Breast epithelium (tissue), 4 donors: ENCODE results near the gene TSR1. TPM values are rescaled to one million over a fixed set of nuclear protein-coding genes. Genes with fewer than 3 reads are reported as not detected.

Source experiments
- DNase-seq, 2 donors: peaks; one replicate each; pipeline ENCODE4 v3.0.0-alpha.2; 2019; ENCODE audit warnings: low spot score in 2 of 2
- H3K27ac ChIP-seq, 2 donors: fragments of 200-600 bp; sonication (generic) in 1 of 2; one replicate each; pipeline ENCODE4 v1.5.1; 2016 to 2019; ENCODE audit warnings: mild to moderate bottlenecking in 1 of 2
- H3K27me3 ChIP-seq, 2 donors: fragments of 200-600 bp; sonication (generic) in 1 of 2; one replicate each; pipeline versions ENCODE4 v1.5.1 to v1.6.0; 2017 to 2019; ENCODE audit warnings: control low read depth in 1 of 2, mild to moderate bottlenecking in 1 of 2
- H3K36me3 ChIP-seq: fragments of 200-600 bp; one replicate; pipeline ENCODE4 v1.5.1; 2019
- H3K4me1 ChIP-seq, 2 donors: fragments of 200-600 bp; sonication (generic); one replicate each; pipeline ENCODE4 v1.5.1; 2016 to 2019; ENCODE audit warnings: control low read depth in 1 of 2
- H3K4me3 ChIP-seq, 3 donors: fragments of 200-600 bp; sonication (generic); 1 replicate in 2 of 3; 2 replicates in 1 of 3; pipeline ENCODE4 v1.5.1; 2016 to 2019; ENCODE audit warnings: mild to moderate bottlenecking in 3 of 3, moderate library complexity in 2 of 3
- H3K9me3 ChIP-seq, 2 donors: fragments of 200-600 bp; sonication (generic) in 1 of 2; one replicate each; pipeline ENCODE4 v1.5.1; 2016 to 2019; ENCODE audit warnings: control low read depth in 1 of 2
- POLR2A ChIP-seq: fragments of 450-650 bp; IDR thresholded peaks from one replicate; pipeline ENCODE4 v1.6.1; 2016; ENCODE audit warnings: antibody characterized with exemption, mild to moderate bottlenecking, moderate library complexity
- POLR2AphosphoS5 ChIP-seq, 3 donors: sonication (generic); formaldehyde crosslinking; IDR thresholded peaks; one replicate each; pipeline ENCODE4 v1.6.1; 2017; ENCODE audit warnings: antibody characterized with exemption in 3 of 3
- intact Hi-C: fragments of 100-400 bp; cut with DNase I; formaldehyde crosslinking; loops from one replicate; pipeline ENCODE4 v1.15.1; 2023; ENCODE audit warnings: low total_unique reads
- total RNA-seq, 3 donors: library from RNA; depleted of rRNA; stranded (reverse); fragments of >200 nt; gene quantifications; one replicate each; pipeline ENCODE4 v1.1.0, GENCODE V29; 2016
- TF ChIP-seq, protein P1 (sequence below), 3 donors: fragments of 450-650 bp; IDR thresholded peaks; one replicate each; pipeline ENCODE4 v1.5.1; 2016 to 2017; ENCODE audit warnings: antibody characterized with exemption in 3 of 3, mild to moderate bottlenecking in 3 of 3, moderate library complexity in 3 of 3

TSR1 gene
- total RNA-seq, 3 donors from 2014 or later, result 28.8 to 43.6 (median 43.0) TPM

DNA sequence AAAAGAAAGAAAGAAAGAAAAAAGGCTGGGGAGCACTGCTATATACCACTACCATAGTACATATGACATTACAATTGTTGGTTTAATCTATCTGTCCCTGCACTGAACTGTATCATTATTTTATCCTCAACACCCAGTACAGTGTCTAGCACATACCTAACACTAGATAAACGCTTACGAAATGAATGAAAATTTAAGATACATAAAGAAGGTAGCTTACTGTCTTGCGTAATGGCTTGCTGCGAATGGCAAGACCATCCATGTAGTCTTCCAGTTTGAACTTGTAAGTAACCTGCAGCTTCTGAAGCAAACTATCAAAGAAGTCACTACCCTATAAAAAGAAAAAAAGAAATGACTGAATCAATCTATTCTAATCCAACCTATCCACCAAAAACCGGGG is 39.2 kb downstream of the TSR1 start:
- no peaks in the 10 kb centered on the region for H3K4me1 ChIP-seq
- no peaks in the 10 kb centered on the region for H3K27me3 ChIP-seq
- H3K9me3 ChIP-seq, result no peaks in the 10 kb centered on the region
- intact Hi-C loops, result no loop called here
- no peak overlapping the region for H3K27ac ChIP-seq
- no peaks in the 10 kb centered on the region for H3K36me3 ChIP-seq
- no peak for DNase-seq
- TF ChIP-seq POLR2A (no peak), POLR2AphosphoS5 (IDR thresholded peaks at IDR 0.05) (no peak)
- TF ChIP-seq, protein P1, sequence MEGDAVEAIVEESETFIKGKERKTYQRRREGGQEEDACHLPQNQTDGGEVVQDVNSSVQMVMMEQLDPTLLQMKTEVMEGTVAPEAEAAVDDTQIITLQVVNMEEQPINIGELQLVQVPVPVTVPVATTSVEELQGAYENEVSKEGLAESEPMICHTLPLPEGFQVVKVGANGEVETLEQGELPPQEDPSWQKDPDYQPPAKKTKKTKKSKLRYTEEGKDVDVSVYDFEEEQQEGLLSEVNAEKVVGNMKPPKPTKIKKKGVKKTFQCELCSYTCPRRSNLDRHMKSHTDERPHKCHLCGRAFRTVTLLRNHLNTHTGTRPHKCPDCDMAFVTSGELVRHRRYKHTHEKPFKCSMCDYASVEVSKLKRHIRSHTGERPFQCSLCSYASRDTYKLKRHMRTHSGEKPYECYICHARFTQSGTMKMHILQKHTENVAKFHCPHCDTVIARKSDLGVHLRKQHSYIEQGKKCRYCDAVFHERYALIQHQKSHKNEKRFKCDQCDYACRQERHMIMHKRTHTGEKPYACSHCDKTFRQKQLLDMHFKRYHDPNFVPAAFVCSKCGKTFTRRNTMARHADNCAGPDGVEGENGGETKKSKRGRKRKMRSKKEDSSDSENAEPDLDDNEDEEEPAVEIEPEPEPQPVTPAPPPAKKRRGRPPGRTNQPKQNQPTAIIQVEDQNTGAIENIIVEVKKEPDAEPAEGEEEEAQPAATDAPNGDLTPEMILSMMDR (IDR thresholded peaks at IDR 0.05), result no peak
- no peak overlapping the region for H3K4me3 ChIP-seq

GRCh38 chr17:2295575-2295974 is 40.7 kb downstream of the TSR1 start:
- no peak overlapping the region for H3K27ac ChIP-seq
- H3K4me1 ChIP-seq, result no peaks in the 10 kb centered on the region
- H3K9me3 ChIP-seq, result no peaks in the 10 kb centered on the region

GRCh38 chr17:2292100-2292499 is 44.2 kb downstream of the TSR1 start:
- TF ChIP-seq, protein P1 (IDR thresholded peaks at IDR 0.05), result no peak
- TF ChIP-seq POLR2A (no peak), POLR2AphosphoS5 (IDR thresholded peaks at IDR 0.05) (no peak)
- no peak for DNase-seq
- intact Hi-C loops, result no loop called here
- Histone ChIP-seq H3K27ac (no peak overlapping the region), H3K27me3 (no peaks in the 10 kb centered on the region), H3K4me1 (no peaks in the 10 kb centered on the region), H3K4me3 (no peak overlapping the region), H3K9me3 (no peaks in the 10 kb centered on the region), H3K36me3 (no peaks in the 10 kb centered on the region)

More at GRCh38 chr17:2295575-2295974, 40.7 kb downstream of the TSR1 start:
- TF ChIP-seq POLR2A (no peak), POLR2AphosphoS5 (IDR thresholded peaks at IDR 0.05) (no peak)
- TF ChIP-seq, protein P1 (IDR thresholded peaks at IDR 0.05), result no peak
- no peaks in the 10 kb centered on the region for H3K27me3 ChIP-seq
- no peak overlapping the region for H3K4me3 ChIP-seq
- DNase-seq, result no peak
- intact Hi-C loops, result no loop called here
- no peaks in the 10 kb centered on the region for H3K36me3 ChIP-seq

DNA sequence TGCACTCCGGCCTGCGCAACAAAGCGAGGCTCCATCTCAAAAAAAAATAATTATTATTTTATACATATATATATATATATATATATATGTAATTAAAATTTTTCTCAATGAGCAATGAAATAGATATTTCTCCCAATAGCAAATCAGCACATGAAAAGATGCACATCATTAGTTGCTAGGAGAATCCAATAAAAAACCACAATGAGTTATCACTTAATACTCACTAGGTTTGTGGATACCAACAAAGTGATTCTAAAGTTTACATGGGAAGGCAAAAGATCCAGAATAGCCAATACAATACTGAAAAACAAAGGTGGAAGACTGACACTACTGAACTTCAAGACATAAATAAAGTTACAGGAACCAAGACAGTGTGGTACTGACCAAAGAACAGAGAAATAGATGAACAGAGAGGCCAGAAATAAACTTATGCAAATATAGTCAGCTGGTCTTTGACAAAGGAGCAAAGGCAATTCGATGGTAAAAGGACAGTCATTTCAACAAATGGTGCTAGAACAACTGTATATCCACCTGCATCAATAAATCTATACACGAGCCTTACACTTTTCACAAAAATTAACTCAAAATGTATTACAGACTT is 46.3 kb downstream of the TSR1 start:
- no peak overlapping the region for H3K27ac ChIP-seq
- TF ChIP-seq POLR2A (no peak), POLR2AphosphoS5 (IDR thresholded peaks at IDR 0.05) (no peak)
- TF ChIP-seq, protein P1 (IDR thresholded peaks at IDR 0.05), result no peak
- no peaks in the 10 kb centered on the region for H3K9me3 ChIP-seq
- H3K4me3 ChIP-seq, result no peak overlapping the region
- no peaks in the 10 kb centered on the region for H3K36me3 ChIP-seq
- DNase-seq, result no peak
- H3K4me1 ChIP-seq, result no peaks in the 10 kb centered on the region
- H3K27me3 ChIP-seq, result no peaks in the 10 kb centered on the region
- intact Hi-C loops, result no loop called here

- DNase-seq, result no peak
- no peak overlapping the region for H3K27ac ChIP-seq
- H3K4me3 ChIP-seq, result no peak overlapping the region
- no peaks in the 10 kb centered on the region for H3K4me1 ChIP-seq
- no peaks in the 10 kb centered on the region for H3K36me3 ChIP-seq
- intact Hi-C loops, result no loop called here
- no peaks in the 10 kb centered on the region for H3K9me3 ChIP-seq
- TF ChIP-seq POLR2A (no peak), POLR2AphosphoS5 (IDR thresholded peaks at IDR 0.05) (no peak)
- TF ChIP-seq, protein P1 (IDR thresholded peaks at IDR 0.05), result no peak
- H3K27me3 ChIP-seq, result no peaks in the 10 kb centered on the region
These were observed 53.0 kb downstream of the TSR1 start for GRCh38 chr17:2283302-2283701.
